H9 (cell line): ENCODE results near the gene ZCWPW2. TPM values are rescaled to one million over a fixed set of nuclear protein-coding genes. Genes with fewer than 3 reads are reported as not detected.

Experiments used
- DNase-seq: peaks from one replicate; pipeline ENCODE4 v3.0.0-alpha.2; 2017
- H2AFZ ChIP-seq: one replicate; pipeline ENCODE4 v1.6.1; 2013; ENCODE audit warnings: mild to moderate bottlenecking, low read length, control low read depth, moderate library complexity
- H2AK5ac ChIP-seq: 2 replicates; pipeline ENCODE4 v1.6.1; 2013; ENCODE audit warnings: low read length, control low read depth, mixed read lengths; ENCODE audit not compliant: insufficient read length
- H2BK120ac ChIP-seq: one replicate; pipeline ENCODE4 v1.6.1; 2013; ENCODE audit warnings: low read depth, mild to moderate bottlenecking, low read length, control low read depth, inconsistent platforms; ENCODE audit not compliant: poor library complexity, severe bottlenecking
- H2BK12ac ChIP-seq: 2 replicates; pipeline ENCODE4 v1.6.1; 2013; ENCODE audit warnings: low read length, control low read depth, mixed read lengths, low read depth; ENCODE audit not compliant: insufficient read length
- H2BK15ac ChIP-seq: 2 replicates; pipeline ENCODE4 v1.6.1; 2013; ENCODE audit warnings: low read depth, low read length, control low read depth
- H2BK20ac ChIP-seq: one replicate; pipeline ENCODE4 v1.6.1; 2013; ENCODE audit warnings: low read depth, mild to moderate bottlenecking, low read length, control low read depth, inconsistent platforms; ENCODE audit not compliant: poor library complexity, severe bottlenecking
- H2BK5ac ChIP-seq: 2 replicates; pipeline ENCODE4 v1.6.1; 2013; ENCODE audit warnings: low read length, control low read depth, mixed read lengths; ENCODE audit not compliant: insufficient read length
- H3K14ac ChIP-seq: 2 replicates; pipeline ENCODE4 v1.6.1; 2013; ENCODE audit warnings: low read length, control low read depth; ENCODE audit not compliant: insufficient read depth
- H3K18ac ChIP-seq: 2 replicates; pipeline ENCODE4 v1.6.1; 2013; ENCODE audit warnings: low read depth, mild to moderate bottlenecking, mixed read lengths, low read length, control low read depth; ENCODE audit not compliant: insufficient read length
- H3K23ac ChIP-seq: 2 replicates; pipeline ENCODE4 v1.6.1; 2013; ENCODE audit warnings: low read length, control low read depth, mixed read lengths, low read depth; ENCODE audit not compliant: insufficient read length
- H3K23me2 ChIP-seq: 2 replicates; pipeline ENCODE4 v1.6.1; 2013; ENCODE audit warnings: low read depth, mild to moderate bottlenecking, mixed read lengths, low read length, control low read depth; ENCODE audit not compliant: insufficient read length, poor library complexity, severe bottlenecking
- H3K27ac ChIP-seq: 2 replicates; pipeline ENCODE4 v1.5.1; 2013; ENCODE audit warnings: low read length, control low read depth, mixed read lengths, low read depth; ENCODE audit not compliant: insufficient read length
- H3K27me3 ChIP-seq: 2 replicates; pipeline ENCODE4 v1.6.1; 2013; ENCODE audit warnings: low read length, control low read depth, inconsistent platforms; ENCODE audit not compliant: insufficient read depth
- H3K4ac ChIP-seq: 2 replicates; pipeline ENCODE4 v1.6.1; 2013; ENCODE audit warnings: low read depth, mild to moderate bottlenecking, control low read depth, inconsistent platforms, low read length, moderate library complexity
- H3K4me1 ChIP-seq: 2 replicates; pipeline ENCODE4 v1.6.1; 2013; ENCODE audit warnings: low read length, control low read depth, inconsistent platforms; ENCODE audit not compliant: insufficient read depth
- H3K4me2 ChIP-seq: 2 replicates; pipeline ENCODE4 v1.6.1; 2013; ENCODE audit warnings: low read length, control low read depth, mixed read lengths; ENCODE audit not compliant: insufficient read length, insufficient read depth
- H3K56ac ChIP-seq: 2 replicates; pipeline ENCODE4 v1.6.1; 2013; ENCODE audit warnings: low read depth, mild to moderate bottlenecking, mixed read lengths, low read length, control low read depth; ENCODE audit not compliant: insufficient read length
- H3K79me1 ChIP-seq: 2 replicates; pipeline ENCODE4 v1.6.1; 2013; ENCODE audit warnings: low read depth, mild to moderate bottlenecking, moderate library complexity, low read length, control low read depth, inconsistent platforms; ENCODE audit not compliant: insufficient read depth, poor library complexity, severe bottlenecking
- H3K79me2 ChIP-seq: 2 replicates; pipeline ENCODE4 v1.6.1; 2013; ENCODE audit warnings: low read length, control low read depth, inconsistent platforms; ENCODE audit not compliant: insufficient read depth
- H3K9ac ChIP-seq: 2 replicates; pipeline ENCODE4 v1.6.1; 2013; ENCODE audit warnings: low read length, control low read depth, mixed read lengths; ENCODE audit not compliant: insufficient read length; ENCODE audit errors: extremely low read depth
- H3K9me3 ChIP-seq: one replicate; pipeline ENCODE4 v1.6.1; 2013; ENCODE audit warnings: low read depth, low read length, inconsistent platforms; ENCODE audit not compliant: control insufficient read depth
- H3T11ph ChIP-seq: one replicate; pipeline ENCODE4 v1.6.1; 2013; ENCODE audit warnings: mild to moderate bottlenecking, low read length, control low read depth, inconsistent platforms
- H4K20me1 ChIP-seq: one replicate; pipeline ENCODE4 v1.6.1; 2013; ENCODE audit not compliant: control insufficient read depth, insufficient read length, insufficient read depth
- H4K5ac ChIP-seq: 2 replicates; pipeline ENCODE4 v1.6.1; 2013; ENCODE audit warnings: low read depth, mild to moderate bottlenecking, mixed read lengths, low read length, control low read depth; ENCODE audit not compliant: insufficient read length
- H4K8ac ChIP-seq: replicated peaks from 2 replicates; pipeline ENCODE4 v1.6.1; 2013; ENCODE audit warnings: low read length, control low read depth, mixed read lengths, low read depth; ENCODE audit not compliant: insufficient read length
- H4K91ac ChIP-seq: 2 replicates; pipeline ENCODE4 v1.6.1; 2013; ENCODE audit warnings: low read depth, mild to moderate bottlenecking, moderate library complexity, mixed read lengths, low read length, control low read depth; ENCODE audit not compliant: insufficient read length
- H3K27ac Mint-ChIP-seq, 3 experiments: 2 replicates in 2 of 3; 3 replicates in 1 of 3; pipeline ENCODE4 v1.8.0; 2020 to 2021; ENCODE audit warnings: mixed read lengths in 3 of 3, mild to moderate bottlenecking in 1 of 3, moderate library complexity in 1 of 3
- H3K27me3 Mint-ChIP-seq: 2 replicates; pipeline ENCODE4 v1.8.0; 2021; ENCODE audit warnings: low read depth, mild to moderate bottlenecking, moderate library complexity, mixed read lengths
- H3K36me3 Mint-ChIP-seq, 3 experiments: 2 replicates in 2 of 3; 3 replicates in 1 of 3; pipeline ENCODE4 v1.8.0; 2020 to 2021; ENCODE audit warnings: low read depth in 3 of 3, mixed read lengths in 3 of 3; ENCODE audit not compliant: insufficient read depth in 1 of 3
- H3K4me1 Mint-ChIP-seq, 2 experiments: 2 replicates each; pipeline ENCODE4 v1.8.0; 2020; ENCODE audit warnings: mixed read lengths in 2 of 2
- H3K4me3 Mint-ChIP-seq, 2 experiments: 2 replicates in 1 of 2; 3 replicates in 1 of 2; pipeline ENCODE4 v1.8.0; 2020 to 2021; ENCODE audit warnings: mild to moderate bottlenecking in 2 of 2, mixed read lengths in 2 of 2, moderate library complexity in 1 of 2
- H3K9me3 Mint-ChIP-seq, 2 experiments: 2 replicates in 1 of 2; 3 replicates in 1 of 2; pipeline ENCODE4 v1.8.0; 2020; ENCODE audit warnings: mild to moderate bottlenecking in 2 of 2, mixed read lengths in 2 of 2, moderate library complexity in 1 of 2
- CTCF ChIP-seq: fragments of 200-600 bp; sonication (generic); conservative IDR thresholded peaks from 3 replicates; pipeline ENCODE4 v1.8.0; 2021; ENCODE audit warnings: antibody characterized with exemption, mild to moderate bottlenecking
- WGBS: extraction: QIAGEN DNeasy Blood & Tissue Kit; methylation state at CpG from one replicate; pipeline ENCODE4 v1.1.7; 2013; ENCODE audit warnings: missing lambda C conversion rate, low lambda C conversion rate, mixed read lengths; ENCODE audit not compliant: insufficient read length; ENCODE audit errors: extremely low coverage; 5-methylcytosine and 5-hydroxymethylcytosine counted together
- total RNA-seq: library from RNA; stranded (reverse); gene quantifications from 2 replicates; pipeline ENCODE4 v1.2.1, GENCODE V29; 2021

The ZCWPW2 gene
- total RNA-seq, 1 experiment from 2014 or later, result 0.35 TPM

DNA sequence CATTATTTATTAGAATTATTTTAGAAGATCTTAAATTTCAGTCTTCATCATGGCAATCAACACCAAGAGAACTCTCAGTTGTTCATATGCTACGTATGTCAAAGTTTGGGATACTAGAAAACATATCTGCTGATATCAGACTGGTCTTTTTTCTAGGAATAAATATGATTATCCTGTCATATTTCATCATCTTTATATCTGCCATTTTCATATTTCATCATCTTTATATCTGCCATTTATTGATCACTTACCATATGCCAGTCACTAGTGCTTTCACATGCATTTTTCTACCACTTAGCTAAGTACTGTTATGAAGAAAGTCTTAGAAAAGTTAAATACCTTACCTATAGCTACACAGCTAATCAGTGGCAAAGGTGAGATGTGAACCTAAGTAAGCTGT lies 2.8 kb upstream of the ZCWPW2 start:
- no peak overlapping the region for H2BK5ac ChIP-seq
- H4K5ac ChIP-seq, result no peak overlapping the region
- no peak overlapping the region for H4K8ac ChIP-seq
- no peaks in the 10 kb centered on the region for H4K20me1 ChIP-seq
- H3K9me3 ChIP-seq, result no peaks in the 10 kb centered on the region
- H3K23ac ChIP-seq, result no peak overlapping the region
- H3K79me2 ChIP-seq, result peaks cover 2% of the 10 kb centered on the region; the same call in 1 of the 2 replicates
- H3K4me1 ChIP-seq, result no peaks in the 10 kb centered on the region; the same call in 1 of the 2 replicates
- H3K4me3 Mint-ChIP-seq, result no peak overlapping the region
- no peak overlapping the region for H2AK5ac ChIP-seq
- no peaks in the 10 kb centered on the region for H3K27me3 Mint-ChIP-seq
- no peak overlapping the region for H2BK120ac ChIP-seq
- H3K36me3 Mint-ChIP-seq, result 0 out of 7 replicates have a peak, but pooled peaks cover 0 to 6% (median 0%) of the 10 kb centered on the region in 3 experiments
- no peak overlapping the region for H3K56ac ChIP-seq
- H4K91ac ChIP-seq, result no peak overlapping the region
- H3K4me2 ChIP-seq, result no peak overlapping the region
- H3K18ac ChIP-seq, result no peak overlapping the region
- no peak overlapping the region for H3T11ph ChIP-seq
- no peak overlapping the region for H2BK20ac ChIP-seq
- H3K27ac ChIP-seq, result no peak overlapping the region
- no peak for DNase-seq
- H3K23me2 ChIP-seq, result peaks cover 6% of the 10 kb centered on the region
- H2AFZ ChIP-seq, result no peak overlapping the region
- TF ChIP-seq CTCF, result no peak
- WGBS, result no CpG with 5 or more reads among the region's 1 CpG
- H3K9ac ChIP-seq, result no peak overlapping the region
- no peaks in the 10 kb centered on the region for H3K9me3 Mint-ChIP-seq
- no peak overlapping the region for H2BK12ac ChIP-seq
- no peak overlapping the region for H3K4ac ChIP-seq
- H3K27me3 ChIP-seq, result no peaks in the 10 kb centered on the region
- peaks cover 23 to 25% of the 10 kb centered on the region in 2 experiments for H3K4me1 Mint-ChIP-seq
- no peak overlapping the region for H2BK15ac ChIP-seq
- no peak overlapping the region for H3K14ac ChIP-seq
- no peaks in the 10 kb centered on the region for H3K79me1 ChIP-seq
- H3K27ac Mint-ChIP-seq, result no peak overlapping the region
